Fibroblast of mammary gland (primary cell): ENCODE results near the gene CSGALNACT2.

Source experiments
- DNase-seq: peaks from one replicate; pipeline ENCODE4 v3.0.0-alpha.2; 2010; ENCODE audit warnings: low read depth
- H3K4me3 ChIP-seq: 2 replicates; pipeline ENCODE4 v1.5.1; 2011; ENCODE audit warnings: low read depth, mild to moderate bottlenecking, low read length, moderate library complexity; ENCODE audit not compliant: control insufficient read depth
- TF ChIP-seq, protein P1 (sequence below): conservative IDR thresholded peaks from 2 replicates; pipeline ENCODE4 v1.5.1; 2011; ENCODE audit warnings: low read depth, low read length, inconsistent platforms; ENCODE audit not compliant: control insufficient read depth, insufficient read depth

The CSGALNACT2 gene

GRCh38 chr10:43230101-43230908 lies 92.1 kb downstream of the CSGALNACT2 start:
- TF ChIP-seq, protein P1, sequence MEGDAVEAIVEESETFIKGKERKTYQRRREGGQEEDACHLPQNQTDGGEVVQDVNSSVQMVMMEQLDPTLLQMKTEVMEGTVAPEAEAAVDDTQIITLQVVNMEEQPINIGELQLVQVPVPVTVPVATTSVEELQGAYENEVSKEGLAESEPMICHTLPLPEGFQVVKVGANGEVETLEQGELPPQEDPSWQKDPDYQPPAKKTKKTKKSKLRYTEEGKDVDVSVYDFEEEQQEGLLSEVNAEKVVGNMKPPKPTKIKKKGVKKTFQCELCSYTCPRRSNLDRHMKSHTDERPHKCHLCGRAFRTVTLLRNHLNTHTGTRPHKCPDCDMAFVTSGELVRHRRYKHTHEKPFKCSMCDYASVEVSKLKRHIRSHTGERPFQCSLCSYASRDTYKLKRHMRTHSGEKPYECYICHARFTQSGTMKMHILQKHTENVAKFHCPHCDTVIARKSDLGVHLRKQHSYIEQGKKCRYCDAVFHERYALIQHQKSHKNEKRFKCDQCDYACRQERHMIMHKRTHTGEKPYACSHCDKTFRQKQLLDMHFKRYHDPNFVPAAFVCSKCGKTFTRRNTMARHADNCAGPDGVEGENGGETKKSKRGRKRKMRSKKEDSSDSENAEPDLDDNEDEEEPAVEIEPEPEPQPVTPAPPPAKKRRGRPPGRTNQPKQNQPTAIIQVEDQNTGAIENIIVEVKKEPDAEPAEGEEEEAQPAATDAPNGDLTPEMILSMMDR: no peak
- no peak for DNase-seq
- no peak overlapping the region for H3K4me3 ChIP-seq

- TF ChIP-seq, protein P1: no peak
- no peak for DNase-seq
- H3K4me3 ChIP-seq: no peak overlapping the region
Observed at GRCh38 chr10:43230909-43231522, 92.8 kb downstream of the CSGALNACT2 start.

DNA sequence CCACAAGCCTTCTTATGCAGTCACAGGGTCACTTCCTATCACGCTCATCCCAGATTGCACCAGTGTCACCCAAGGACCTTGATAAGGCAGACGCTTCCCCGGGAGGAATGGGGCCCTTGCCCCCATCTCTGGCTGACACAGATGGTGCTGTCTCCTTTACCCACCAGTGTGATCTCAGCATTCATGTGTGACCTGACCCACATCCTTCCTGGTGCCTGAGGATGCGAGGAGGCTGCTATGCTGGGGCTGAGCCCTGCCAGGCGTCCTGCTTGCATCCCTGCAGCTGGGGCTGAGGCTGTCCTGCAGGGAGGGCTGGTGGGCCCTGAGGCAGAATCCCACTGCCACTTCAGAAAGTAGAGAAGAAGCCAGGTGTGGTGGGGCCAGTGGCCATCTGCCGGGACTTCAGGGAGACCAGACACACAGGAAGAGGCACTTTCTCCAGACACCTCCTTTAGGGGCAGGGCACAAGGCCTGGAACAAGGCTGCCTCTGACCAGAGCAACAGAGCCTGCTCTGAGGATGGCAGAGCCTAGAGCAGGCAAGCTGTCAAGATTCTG lies 93.4 kb downstream of the CSGALNACT2 start:
- DNase-seq: no peak
- no peak overlapping the region for H3K4me3 ChIP-seq
- TF ChIP-seq, protein P1: no peak

- H3K4me3 ChIP-seq: no peak overlapping the region
- no peak for DNase-seq
- TF ChIP-seq, protein P1: no peak
Observed at GRCh38 chr10:43233601-43234430, 95.6 kb downstream of the CSGALNACT2 start.

DNA sequence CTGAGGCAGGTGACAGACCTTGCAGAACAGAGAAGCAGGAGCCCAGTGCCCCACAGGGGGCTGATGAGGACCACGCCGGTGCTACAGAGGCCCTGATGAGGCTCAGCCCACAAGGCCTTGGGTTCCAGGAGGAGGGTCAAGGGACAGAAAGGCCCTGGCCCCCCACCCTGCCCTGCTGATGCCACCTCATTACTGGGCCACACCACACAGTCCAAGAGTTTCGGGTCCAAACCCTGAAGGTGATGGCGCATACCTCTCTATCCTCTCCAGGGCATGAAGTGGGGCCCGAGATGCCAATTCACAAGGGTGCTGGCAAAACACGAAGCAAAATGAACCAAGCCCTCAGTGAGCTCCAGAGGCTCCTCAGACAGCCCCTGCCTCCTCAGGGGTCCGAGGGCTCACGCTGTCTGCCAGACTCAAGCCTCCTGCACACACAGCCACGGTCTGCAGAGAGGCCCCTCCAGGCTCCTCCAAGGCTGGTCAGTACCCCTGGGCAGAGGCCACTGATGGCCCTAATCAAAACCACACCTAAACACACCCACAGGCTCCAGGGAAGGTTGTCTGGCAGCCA lies 96.3 kb downstream of the CSGALNACT2 start:
- H3K4me3 ChIP-seq: no peak overlapping the region
- TF ChIP-seq, protein P1: no peak

More for the DNA sequence above, 96.3 kb downstream of the CSGALNACT2 start:
- DNase-seq: no peak
